Vagina (tissue), 2 donors: Measurements from ENCODE around the gene KISS1R. TPM values are rescaled to one million over a fixed set of nuclear protein-coding genes. Genes with fewer than 3 reads are reported as not detected.
"Not testable (repeated sequence)": the region's sequence is repeated elsewhere in the genome, so short reads cannot be mapped to it uniquely, and the experiment has no call there.

ENCODE experiments used
- DNase-seq, 2 donors: peaks; one replicate each; pipeline ENCODE4 v3.0.0-alpha.2; 2017; ENCODE audit errors: extremely low spot score in 2 of 2
- H3K27ac ChIP-seq: fragments of 200-600 bp; sonication (generic); one replicate; pipeline ENCODE4 v1.5.1; 2019
- H3K27me3 ChIP-seq: fragments of 200-600 bp; sonication (generic); one replicate; pipeline ENCODE4 v1.5.1; 2019
- H3K36me3 ChIP-seq, 2 donors: fragments of 200-600 bp; sonication (generic); one replicate each; pipeline ENCODE4 v1.5.1; 2017 to 2019
- H3K4me1 ChIP-seq: fragments of 200-600 bp; sonication (generic); one replicate; pipeline ENCODE4 v1.5.1; 2019
- H3K4me3 ChIP-seq, 2 donors: fragments of 200-600 bp; sonication (generic); 1 replicate in 1 of 2; 2 replicates in 1 of 2; pipeline ENCODE4 v1.5.1; 2016 to 2019
- H3K9me3 ChIP-seq: fragments of 200-600 bp; sonication (generic); one replicate; pipeline ENCODE4 v1.5.1; 2019
- CTCF ChIP-seq, 3 experiments: fragments of 450-650 bp in 2 of 3; fragments of 200-600 bp in 1 of 3; sonication (generic) in 1 of 3; IDR thresholded peaks; one replicate each; pipeline ENCODE4 v1.5.1; 2017 to 2019; ENCODE audit warnings: antibody characterized with exemption in 3 of 3, mild to moderate bottlenecking in 2 of 3, moderate library complexity in 2 of 3
- POLR2A ChIP-seq, 2 donors: fragments of 450-650 bp; IDR thresholded peaks; one replicate each; pipeline ENCODE4 v1.6.1; 2017; ENCODE audit warnings: antibody characterized with exemption in 2 of 2, mild to moderate bottlenecking in 2 of 2, moderate library complexity in 2 of 2
- POLR2AphosphoS5 ChIP-seq, 2 donors: sonication (generic); formaldehyde crosslinking; IDR thresholded peaks; one replicate each; pipeline ENCODE4 v1.9.0; 2017; ENCODE audit warnings: antibody characterized with exemption in 2 of 2, mild to moderate bottlenecking in 2 of 2, low read depth in 1 of 2; ENCODE audit not compliant: insufficient read depth in 1 of 2
- intact Hi-C: fragments of 100-400 bp; cut with DNase I; formaldehyde crosslinking; loops from one replicate; pipeline ENCODE4 v1.15.1; 2023
- total RNA-seq: library from RNA; depleted of rRNA; stranded (reverse); fragments of >200 nt; gene quantifications from one replicate; pipeline ENCODE4 v1.2.3, GENCODE V29; 2016

KISS1R gene
- total RNA-seq, 1 donor from 2014 or later: not detected

- Histone ChIP-seq H3K27me3 (no peaks in the 10 kb centered on the region), H3K27ac (no peak overlapping the region), H3K4me1 (peaks cover 29% of the 10 kb centered on the region), H3K36me3 (no peaks in the 10 kb centered on the region), H3K9me3 (no peaks in the 10 kb centered on the region), H3K4me3 (no peak overlapping the region)
- DNase-seq: no peak
- TF ChIP-seq POLR2AphosphoS5 (IDR thresholded peaks at IDR 0.05; ENCODE audit: insufficient read depth in 1 of 2, low read depth in 1 of 2) (no peak), POLR2A (IDR thresholded peaks at IDR 0.05) (no peak), CTCF (IDR thresholded peaks at IDR 0.05) (no peak)
- intact Hi-C loops: no loop called here
These were observed 39.8 kb downstream of the KISS1R start for GRCh38 chr19:956766-957440.

GRCh38 chr19:957578-957977, 40.4 kb downstream of the KISS1R start:
- H3K27ac ChIP-seq, intact Hi-C loops, H3K27me3 ChIP-seq, DNase-seq, H3K4me3 ChIP-seq, H3K9me3 ChIP-seq, H3K36me3 ChIP-seq: not testable (repeated sequence)
- peaks cover 28% of the 10 kb centered on the region for H3K4me1 ChIP-seq

GRCh38 chr19:958967-959855, 42.1 kb downstream of the KISS1R start:
- Histone ChIP-seq H3K36me3 (no peaks in the 10 kb centered on the region), H3K4me3 (no peak overlapping the region), H3K27ac (no peak overlapping the region), H3K4me1 (peaks cover 14% of the 10 kb centered on the region), H3K27me3 (no peaks in the 10 kb centered on the region), H3K9me3 (no peaks in the 10 kb centered on the region)
- intact Hi-C loops: no loop called here
- TF ChIP-seq CTCF (IDR thresholded peaks at IDR 0.05) (no peak), POLR2AphosphoS5 (IDR thresholded peaks at IDR 0.05; ENCODE audit: insufficient read depth in 1 of 2, low read depth in 1 of 2) (no peak), POLR2A (IDR thresholded peaks at IDR 0.05) (no peak)
- no peak for DNase-seq

- no peaks in the 10 kb centered on the region for H3K9me3 ChIP-seq
- H3K27me3 ChIP-seq: no peaks in the 10 kb centered on the region
- TF ChIP-seq CTCF (IDR thresholded peaks at IDR 0.05) (no peak), POLR2A (IDR thresholded peaks at IDR 0.05) (no peak), POLR2AphosphoS5 (IDR thresholded peaks at IDR 0.05; ENCODE audit: insufficient read depth in 1 of 2, low read depth in 1 of 2) (no peak)
- no peak overlapping the region for H3K27ac ChIP-seq
- peaks cover 14% of the 10 kb centered on the region for H3K4me1 ChIP-seq
- intact Hi-C loops: no loop called here
- DNase-seq: no peak
- H3K36me3 ChIP-seq: peaks cover 0 to 7% of the 10 kb centered on the region in 2 donors
- no peak overlapping the region for H3K4me3 ChIP-seq
These were observed 42.9 kb downstream of the KISS1R start for GRCh38 chr19:960020-960419.

- H3K9me3 ChIP-seq: no peaks in the 10 kb centered on the region
- intact Hi-C loops: no loop called here
- TF ChIP-seq POLR2AphosphoS5 (IDR thresholded peaks at IDR 0.05; ENCODE audit: insufficient read depth in 1 of 2, low read depth in 1 of 2): no peak
- no peak for TF ChIP-seq CTCF (IDR thresholded peaks at IDR 0.05)
- no peak for TF ChIP-seq POLR2A (IDR thresholded peaks at IDR 0.05)
These were observed 43.4 kb downstream of the KISS1R start for GRCh38 chr19:960601-960938.

More at GRCh38 chr19:960601-960938, 43.4 kb downstream of the KISS1R start:
- no peak overlapping the region for H3K27ac ChIP-seq
- DNase-seq: no peak
- no peak overlapping the region for H3K4me3 ChIP-seq
- H3K27me3 ChIP-seq: no peaks in the 10 kb centered on the region
- peaks cover 14% of the 10 kb centered on the region for H3K4me1 ChIP-seq
- H3K36me3 ChIP-seq: peaks cover 0 to 8% of the 10 kb centered on the region in 2 donors
